Measurements from ENCODE around the gene HSD11B2.
A peak's percentile ranks its signal among the peaks of the same experiment; 100 is the strongest.

Gene HSD11B2

DNA sequence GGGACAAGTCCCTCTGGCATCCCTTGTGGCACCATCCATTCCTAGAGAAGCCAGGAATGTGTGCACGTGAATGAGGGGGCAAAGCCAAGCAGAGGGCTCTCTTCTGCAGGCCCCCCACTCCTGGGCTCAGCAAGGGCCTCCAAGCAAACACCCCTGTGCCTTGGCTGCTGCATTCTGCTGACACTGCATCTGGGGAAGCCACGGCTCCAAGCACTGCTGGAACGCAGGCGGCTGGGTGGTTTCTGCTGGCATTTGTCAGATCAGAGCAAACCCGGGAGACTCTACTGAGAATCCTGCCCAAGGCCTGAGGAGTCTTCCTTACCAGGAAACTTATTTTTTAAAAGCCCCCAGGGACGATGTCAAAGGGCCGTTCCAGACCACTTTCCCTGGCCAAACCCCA is 26.7 kb downstream of the HSD11B2 start:
- peaks cover 6% of the 10 kb centered on the region for H3K36me3 ChIP-seq (ENCODE audit: control insufficient read depth, insufficient read depth, low read length)
- peaks cover 34% of the 10 kb centered on the region for H3K4me1 ChIP-seq (ENCODE audit: control insufficient read depth, insufficient read depth, low read length)
- H3K9ac ChIP-seq (ENCODE audit: low read length), result peak overlapping the region; percentile 19
- H3K27me3 ChIP-seq (ENCODE audit: control insufficient read depth, insufficient read depth, low read length), result no peaks in the 10 kb centered on the region
- H3K4me3 ChIP-seq (ENCODE audit: low read length), result peak overlapping the region; percentile 44
- peak overlapping the region; percentile 64 for H3K27ac ChIP-seq (ENCODE audit: low read depth, low read length)

DNA sequence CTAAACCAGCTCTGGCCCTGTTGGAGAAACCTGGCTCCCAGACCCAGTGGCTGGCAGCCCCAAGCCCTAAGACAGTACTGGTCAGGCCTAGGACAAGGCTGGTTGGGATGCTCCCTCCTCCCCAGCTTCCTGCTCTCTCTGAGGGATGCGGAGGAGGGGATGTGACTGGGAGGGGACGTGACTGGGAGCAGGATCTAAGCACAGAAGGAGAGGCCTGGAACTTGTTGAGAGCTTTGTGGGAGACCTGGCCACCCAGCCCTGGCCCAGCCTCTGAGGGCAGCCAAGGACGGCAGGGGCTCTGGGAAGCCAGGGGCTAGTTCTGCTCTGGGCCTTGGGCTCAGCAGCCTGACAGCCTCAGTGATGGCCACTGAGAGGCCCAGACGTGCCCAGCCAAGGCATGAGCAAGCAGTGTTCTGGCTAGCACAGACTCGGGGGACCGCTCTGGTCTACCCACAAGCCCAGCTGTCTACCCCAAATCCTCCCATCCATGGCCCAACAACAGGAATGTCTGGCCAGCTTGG is 27.3 kb downstream of the HSD11B2 start:
- Histone ChIP-seq H3K36me3 (ENCODE audit: control insufficient read depth, insufficient read depth, low read length) (peaks cover 2% of the 10 kb centered on the region), H3K27me3 (ENCODE audit: control insufficient read depth, insufficient read depth, low read length) (no peaks in the 10 kb centered on the region), H3K4me1 (ENCODE audit: control insufficient read depth, insufficient read depth, low read length) (peaks cover 34% of the 10 kb centered on the region), H3K4me3 (ENCODE audit: low read length) (peak overlapping the region; percentile 34), H3K27ac (ENCODE audit: low read depth, low read length) (peak overlapping the region; percentile 64), H3K9ac (ENCODE audit: low read length) (peak overlapping the region; percentile 19)

DNA sequence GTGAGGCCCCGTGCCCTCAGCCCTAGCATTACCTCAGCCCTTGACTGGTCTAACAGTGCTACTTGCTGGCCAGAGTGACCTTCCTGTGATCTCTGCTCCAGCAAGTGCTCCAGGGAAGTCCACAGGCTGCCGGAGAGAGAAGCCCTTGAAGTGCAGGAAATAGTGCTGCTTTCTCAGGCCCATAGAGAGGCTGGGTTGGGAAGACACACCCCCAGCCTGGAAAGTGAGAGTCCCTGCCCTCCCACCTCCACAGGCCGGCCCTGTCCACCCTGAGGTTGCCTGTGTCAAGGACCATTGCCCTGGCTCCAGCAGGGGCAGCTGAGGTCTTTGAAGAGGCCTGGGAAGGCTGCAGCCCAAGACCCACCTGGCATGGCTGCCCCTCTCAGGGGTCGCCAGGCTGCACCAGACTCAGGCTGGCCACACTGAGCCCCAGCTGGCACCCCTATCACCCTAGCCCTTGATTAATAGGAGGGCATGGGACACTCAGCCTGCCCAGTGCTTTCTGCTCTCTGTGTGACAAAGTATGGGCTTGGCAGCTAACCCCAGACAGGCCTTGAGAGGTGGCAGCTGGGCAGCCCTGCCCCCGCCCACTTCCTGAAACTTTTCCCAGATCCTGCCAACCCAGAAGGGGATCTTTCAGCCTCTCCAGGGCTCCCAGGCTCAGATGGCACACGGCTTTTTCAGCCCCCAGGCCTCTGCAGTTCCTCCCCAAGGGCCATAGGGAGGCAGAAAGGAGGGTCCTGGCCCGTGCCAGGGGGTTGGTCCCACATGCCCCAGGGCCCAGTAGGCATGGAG is 28.3 kb downstream of the HSD11B2 start:
- H3K4me3 ChIP-seq (ENCODE audit: low read length), result peak overlapping the region; percentile 34
- peak overlapping the region; percentile 53 for H3K27ac ChIP-seq (ENCODE audit: low read depth, low read length)
- H3K27me3 ChIP-seq (ENCODE audit: control insufficient read depth, insufficient read depth, low read length), result no peaks in the 10 kb centered on the region
- H3K9ac ChIP-seq (ENCODE audit: low read length), result peak overlapping the region; percentile 47
- peaks cover 34% of the 10 kb centered on the region for H3K4me1 ChIP-seq (ENCODE audit: control insufficient read depth, insufficient read depth, low read length)
- no peaks in the 10 kb centered on the region for H3K36me3 ChIP-seq (ENCODE audit: control insufficient read depth, insufficient read depth, low read length)

DNA sequence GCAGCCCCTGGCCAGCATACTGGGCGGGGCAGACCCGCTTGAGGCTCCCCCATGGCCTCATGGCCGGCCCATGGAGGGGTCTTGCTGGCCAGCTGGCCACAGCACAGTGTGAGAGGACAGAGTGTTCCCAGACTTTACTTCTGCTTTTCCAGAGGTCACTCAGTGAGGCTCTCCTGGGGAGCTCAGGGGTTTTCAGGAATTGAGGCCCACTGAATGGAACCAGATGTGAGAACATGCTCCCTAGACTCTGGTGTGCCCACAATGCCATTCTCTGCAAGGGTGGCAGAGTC is 28.9 kb downstream of the HSD11B2 start:
- peak overlapping the region; percentile 8 for H3K9ac ChIP-seq (ENCODE audit: low read length)

DNA sequence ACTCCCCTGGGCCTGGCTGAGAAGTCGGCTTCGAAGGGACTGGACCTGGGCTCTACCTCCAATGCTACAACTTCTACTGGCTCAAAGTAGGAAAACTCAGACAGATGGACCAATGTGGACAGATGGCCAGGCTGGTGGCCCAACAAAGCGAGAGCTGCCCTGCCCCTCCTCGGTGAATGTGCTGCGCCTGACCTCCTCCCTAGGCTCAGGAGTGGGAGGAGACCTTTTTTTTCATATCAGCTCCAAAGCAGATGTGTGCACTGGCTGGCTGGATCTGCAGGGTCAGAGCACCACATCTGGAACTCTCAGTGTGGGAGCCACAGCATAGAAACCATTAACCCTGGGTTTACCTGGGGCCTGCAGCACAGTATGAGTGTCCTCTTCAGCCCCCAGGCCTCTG is 29.2 kb downstream of the HSD11B2 start:
- H3K9ac ChIP-seq (ENCODE audit: low read length), result peak overlapping the region; percentile 8
- H3K4me3 ChIP-seq (ENCODE audit: low read length), result no peak overlapping the region
- H3K27ac ChIP-seq (ENCODE audit: low read depth, low read length), result peak overlapping the region; percentile 53
- H3K36me3 ChIP-seq (ENCODE audit: control insufficient read depth, insufficient read depth, low read length), result no peaks in the 10 kb centered on the region
- H3K4me1 ChIP-seq (ENCODE audit: control insufficient read depth, insufficient read depth, low read length), result peaks cover 34% of the 10 kb centered on the region
- no peaks in the 10 kb centered on the region for H3K27me3 ChIP-seq (ENCODE audit: control insufficient read depth, insufficient read depth, low read length)

More for the DNA sequence above, 28.9 kb downstream of the HSD11B2 start:
- H3K27me3 ChIP-seq (ENCODE audit: control insufficient read depth, insufficient read depth, low read length), result no peaks in the 10 kb centered on the region
- H3K4me3 ChIP-seq (ENCODE audit: low read length), result peak overlapping the region; percentile 13
- H3K36me3 ChIP-seq (ENCODE audit: control insufficient read depth, insufficient read depth, low read length), result no peaks in the 10 kb centered on the region
- H3K27ac ChIP-seq (ENCODE audit: low read depth, low read length), result peak overlapping the region; percentile 53
- H3K4me1 ChIP-seq (ENCODE audit: control insufficient read depth, insufficient read depth, low read length), result peaks cover 34% of the 10 kb centered on the region

DNA sequence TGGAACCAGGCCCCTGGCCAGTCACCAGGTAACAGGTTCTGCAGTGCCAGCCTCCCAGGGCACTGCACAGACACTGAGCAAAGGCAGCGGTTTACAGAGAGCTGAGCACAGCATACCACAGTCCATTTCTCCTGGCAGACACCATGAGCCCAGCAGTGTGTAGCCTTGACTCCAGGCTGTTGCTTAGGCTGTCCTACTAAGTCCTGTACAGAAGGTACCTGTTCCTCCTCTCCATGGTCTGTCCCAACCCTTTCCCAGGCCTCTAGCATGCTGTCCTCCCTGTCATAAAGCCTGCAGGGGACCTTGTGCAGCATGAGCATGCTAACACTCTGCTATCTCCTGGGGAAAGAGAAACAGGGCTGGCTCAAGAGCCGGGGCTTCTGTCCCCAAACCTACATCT is 30.0 kb downstream of the HSD11B2 start:
- Histone ChIP-seq H3K4me1 (ENCODE audit: control insufficient read depth, insufficient read depth, low read length) (peaks cover 37% of the 10 kb centered on the region), H3K27me3 (ENCODE audit: control insufficient read depth, insufficient read depth, low read length) (no peaks in the 10 kb centered on the region), H3K27ac (ENCODE audit: low read depth, low read length) (peak overlapping the region; percentile 2), H3K9ac (ENCODE audit: low read length) (peak overlapping the region; percentile 41), H3K36me3 (ENCODE audit: control insufficient read depth, insufficient read depth, low read length) (no peaks in the 10 kb centered on the region), H3K4me3 (ENCODE audit: low read length) (peak overlapping the region; percentile 3)

DNA sequence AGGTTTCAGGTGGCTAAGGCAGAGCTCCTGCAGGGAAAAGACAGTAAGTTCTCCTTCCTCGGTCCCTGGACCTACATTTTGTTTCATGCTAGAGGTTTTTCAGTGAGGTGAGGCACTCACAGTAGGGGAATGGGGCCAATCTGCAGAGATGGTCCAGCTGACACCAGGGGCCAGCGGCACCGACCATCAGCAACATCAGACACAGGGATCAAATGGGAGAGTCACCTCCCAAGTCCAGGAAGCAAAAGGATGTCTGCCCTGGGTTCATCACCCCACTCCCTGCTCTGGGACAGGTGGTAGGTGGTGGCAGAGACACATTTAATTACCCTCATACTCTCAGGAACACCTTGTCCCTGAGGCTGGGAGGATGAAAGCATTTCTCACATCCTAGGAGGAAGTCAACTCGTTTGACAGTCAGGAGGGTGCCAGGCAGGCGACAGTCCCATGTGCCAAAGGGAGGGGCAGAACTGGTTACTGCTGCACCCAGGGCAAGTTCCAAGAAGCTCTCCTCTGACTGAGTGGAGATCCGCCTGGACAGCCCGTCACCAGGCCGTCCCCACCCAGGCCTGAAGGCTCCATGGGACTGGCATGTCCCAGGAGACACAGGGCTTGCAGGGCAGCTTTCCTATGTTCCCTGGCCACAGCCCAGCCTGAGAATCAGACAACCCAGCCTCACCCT is 30.8 kb downstream of the HSD11B2 start:
- Histone ChIP-seq H3K27ac (ENCODE audit: low read depth, low read length) (no peak overlapping the region), H3K27me3 (ENCODE audit: control insufficient read depth, insufficient read depth, low read length) (no peaks in the 10 kb centered on the region), H3K36me3 (ENCODE audit: control insufficient read depth, insufficient read depth, low read length) (no peaks in the 10 kb centered on the region), H3K4me3 (ENCODE audit: low read length) (no peak overlapping the region), H3K4me1 (ENCODE audit: control insufficient read depth, insufficient read depth, low read length) (peaks cover 34% of the 10 kb centered on the region), H3K9ac (ENCODE audit: low read length) (peak overlapping the region; percentile 41)

DNA sequence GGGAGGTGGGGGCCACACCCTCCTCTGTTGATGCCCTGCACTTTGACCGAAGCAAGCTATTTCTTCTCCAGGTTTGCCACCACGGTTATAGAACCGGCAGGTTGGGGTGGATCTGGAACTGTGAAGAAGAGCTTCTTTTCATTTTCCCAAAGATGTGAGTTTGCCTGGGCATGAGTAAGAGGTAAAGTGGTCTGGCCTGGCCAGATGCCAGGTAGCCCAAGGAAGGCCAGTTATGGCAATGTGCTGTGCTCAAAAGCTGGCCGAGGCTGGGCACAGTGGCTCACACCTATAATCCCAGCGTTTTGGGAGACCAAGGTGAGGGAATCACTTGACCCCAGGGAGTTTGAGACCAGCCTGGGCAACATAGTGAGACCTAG is 31.3 kb downstream of the HSD11B2 start:
- H3K27ac ChIP-seq (ENCODE audit: low read depth, low read length), result peak overlapping the region; percentile 21

DNA sequence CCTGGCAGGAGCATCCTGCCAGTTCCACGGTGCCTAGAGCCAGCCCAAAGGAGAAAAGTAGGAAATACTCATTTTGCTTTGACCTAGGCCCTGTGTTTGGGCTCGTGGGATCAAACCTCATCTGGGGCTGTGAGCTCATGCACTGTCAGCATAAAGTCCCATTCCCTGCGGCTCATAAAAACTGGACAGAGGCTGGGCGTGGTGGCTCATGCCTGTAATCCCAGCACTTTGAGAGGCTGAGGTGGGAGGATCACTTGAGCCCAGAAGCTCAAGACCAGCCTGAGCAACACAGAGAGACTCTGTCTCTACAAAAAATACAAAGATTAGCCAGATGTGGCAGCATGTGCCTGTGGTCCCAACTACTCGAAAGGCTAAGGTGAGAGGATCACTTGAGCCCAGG is 32.1 kb downstream of the HSD11B2 start:
- Histone ChIP-seq H3K27me3 (ENCODE audit: control insufficient read depth, insufficient read depth, low read length) (no peaks in the 10 kb centered on the region), H3K27ac (ENCODE audit: low read depth, low read length) (no peak overlapping the region), H3K36me3 (ENCODE audit: control insufficient read depth, insufficient read depth, low read length) (no peaks in the 10 kb centered on the region), H3K4me1 (ENCODE audit: control insufficient read depth, insufficient read depth, low read length) (peaks cover 21% of the 10 kb centered on the region), H3K9ac (ENCODE audit: low read length) (no peak overlapping the region), H3K4me3 (ENCODE audit: low read length) (no peak overlapping the region)

More for the DNA sequence above, 31.3 kb downstream of the HSD11B2 start:
- peak overlapping the region; percentile 2 for H3K4me3 ChIP-seq (ENCODE audit: low read length)
- H3K27me3 ChIP-seq (ENCODE audit: control insufficient read depth, insufficient read depth, low read length), result no peaks in the 10 kb centered on the region
- no peak overlapping the region for H3K9ac ChIP-seq (ENCODE audit: low read length)
- peaks cover 29% of the 10 kb centered on the region for H3K4me1 ChIP-seq (ENCODE audit: control insufficient read depth, insufficient read depth, low read length)
- H3K36me3 ChIP-seq (ENCODE audit: control insufficient read depth, insufficient read depth, low read length), result no peaks in the 10 kb centered on the region

DNA sequence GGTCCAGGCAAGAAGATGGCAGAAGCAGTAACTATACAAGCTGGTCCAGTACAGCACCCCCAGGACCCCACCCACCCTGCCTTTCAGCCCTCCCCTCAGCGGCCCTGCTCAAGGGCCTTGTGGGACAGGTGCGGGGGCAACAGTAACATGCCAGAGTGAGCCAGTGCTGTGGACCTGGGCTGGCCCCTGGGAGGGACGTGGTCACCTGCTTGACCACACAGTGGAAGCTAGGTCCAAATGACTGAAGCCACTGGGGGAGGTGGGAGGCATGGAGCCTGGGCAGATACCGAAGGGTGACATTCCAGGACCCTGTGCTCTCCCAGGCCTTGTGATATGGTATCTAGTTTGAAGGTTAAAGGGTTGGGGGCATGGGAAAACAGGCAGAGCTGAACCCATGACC is 32.8 kb downstream of the HSD11B2 start:
- Histone ChIP-seq H3K27me3 (ENCODE audit: control insufficient read depth, insufficient read depth, low read length) (no peaks in the 10 kb centered on the region), H3K27ac (ENCODE audit: low read depth, low read length) (no peak overlapping the region), H3K4me1 (ENCODE audit: control insufficient read depth, insufficient read depth, low read length) (peaks cover 18% of the 10 kb centered on the region), H3K9ac (ENCODE audit: low read length) (no peak overlapping the region), H3K4me3 (ENCODE audit: low read length) (no peak overlapping the region), H3K36me3 (ENCODE audit: control insufficient read depth, insufficient read depth, low read length) (no peaks in the 10 kb centered on the region)

DNA sequence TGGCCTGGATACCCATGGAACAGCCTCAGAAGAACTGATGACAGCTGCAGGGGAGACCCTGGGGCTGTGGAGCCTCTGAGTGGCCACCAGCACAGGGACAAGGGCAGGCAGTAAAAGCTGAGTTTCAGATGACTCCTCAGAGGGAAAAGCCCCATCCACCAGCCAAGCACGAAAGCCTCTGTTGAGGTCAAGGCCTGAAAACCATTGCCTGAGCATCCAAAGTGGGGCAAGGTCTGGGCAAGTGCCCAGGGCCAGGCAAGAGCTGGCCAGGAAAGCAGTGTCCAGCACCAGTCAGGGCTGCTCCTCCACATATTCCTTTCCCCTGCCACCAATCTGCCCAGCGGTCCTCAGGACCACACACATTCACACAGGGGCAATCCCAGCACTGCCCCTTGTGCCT is 33.6 kb downstream of the HSD11B2 start:
- H3K4me1 ChIP-seq (ENCODE audit: control insufficient read depth, insufficient read depth, low read length), result peaks cover 11% of the 10 kb centered on the region
- H3K9ac ChIP-seq (ENCODE audit: low read length), result no peak overlapping the region
- H3K27me3 ChIP-seq (ENCODE audit: control insufficient read depth, insufficient read depth, low read length), result no peaks in the 10 kb centered on the region
- no peak overlapping the region for H3K27ac ChIP-seq (ENCODE audit: low read depth, low read length)
- no peaks in the 10 kb centered on the region for H3K36me3 ChIP-seq (ENCODE audit: control insufficient read depth, insufficient read depth, low read length)
- H3K4me3 ChIP-seq (ENCODE audit: low read length), result no peak overlapping the region

DNA sequence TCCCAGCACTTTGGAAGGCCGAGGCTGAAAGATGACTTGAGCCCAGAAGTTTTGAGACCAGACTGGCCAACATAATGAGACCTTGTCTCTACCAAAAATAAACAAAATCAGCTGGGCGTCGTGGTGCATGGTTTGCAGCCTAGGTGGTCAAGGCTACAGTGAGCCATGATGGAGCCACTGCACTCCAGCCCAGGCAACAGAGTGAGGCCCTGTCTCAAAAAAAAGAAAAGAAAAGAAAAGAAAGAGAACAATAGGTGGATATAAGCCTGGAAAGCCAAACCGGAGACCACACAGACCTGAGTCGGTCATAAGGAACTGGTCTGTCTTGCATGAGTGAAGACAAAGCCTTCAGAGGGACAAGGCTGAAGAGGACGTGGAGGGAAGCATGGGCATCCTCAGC is 35.7 kb downstream of the HSD11B2 start:
- no peak overlapping the region for H3K4me3 ChIP-seq (ENCODE audit: low read length)
- no peak overlapping the region for H3K9ac ChIP-seq (ENCODE audit: low read length)
- H3K27me3 ChIP-seq (ENCODE audit: control insufficient read depth, insufficient read depth, low read length), result no peaks in the 10 kb centered on the region
- no peak overlapping the region for H3K27ac ChIP-seq (ENCODE audit: low read depth, low read length)
- no peaks in the 10 kb centered on the region for H3K36me3 ChIP-seq (ENCODE audit: control insufficient read depth, insufficient read depth, low read length)
- peaks cover 4% of the 10 kb centered on the region for H3K4me1 ChIP-seq (ENCODE audit: control insufficient read depth, insufficient read depth, low read length)
